HG03025 (cell line): Measurements from ENCODE around the gene SH3RF3.

Source experiments
- ATAC-seq: cut with Tn5 transposase; IDR thresholded peaks from one replicate; pipeline ENCODE4 v1.9.1; 2021; ENCODE audit warnings: mild to moderate bottlenecking, moderate library complexity; ENCODE audit not compliant: unreplicated experiment, low FRiP score

Gene SH3RF3

DNA sequence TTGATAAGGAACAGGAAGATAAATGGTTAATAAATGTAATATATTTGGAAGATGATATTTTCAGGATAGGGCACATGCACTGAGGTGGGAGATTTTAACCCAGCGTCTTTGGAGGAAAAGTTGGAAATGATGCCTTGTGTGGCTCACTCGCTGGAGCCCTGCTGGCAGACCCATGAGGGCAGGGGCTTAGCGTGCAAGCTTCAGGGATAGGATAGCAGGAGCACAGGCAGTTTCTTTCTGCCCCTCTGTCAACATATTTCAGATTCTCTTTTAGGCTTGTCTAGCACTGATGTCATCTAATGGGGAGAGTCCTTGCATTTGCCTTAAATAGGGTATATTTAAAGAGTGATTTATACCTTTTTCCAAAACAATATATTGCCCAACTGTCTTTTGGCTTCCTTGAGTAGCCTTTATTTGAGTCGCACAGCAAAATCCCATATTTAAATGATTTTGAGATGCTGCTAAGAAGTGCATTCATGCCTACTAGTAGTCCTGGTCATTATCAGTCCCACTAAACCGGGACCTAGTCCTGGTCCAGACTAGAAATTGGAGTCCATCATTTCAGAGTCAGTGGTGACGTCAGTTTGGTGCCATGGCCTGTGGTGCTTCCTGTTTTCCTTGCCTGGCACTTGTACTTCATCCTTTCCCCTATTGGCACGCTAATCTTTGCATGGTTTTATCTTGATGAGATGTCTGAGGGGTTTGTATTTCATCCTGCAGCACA, 45.8 kb downstream of the SH3RF3 start:
- no peak for ATAC-seq

GRCh38 chr2:109175350-109175678, 46.3 kb downstream of the SH3RF3 start:
- no peak for ATAC-seq

- no peak for ATAC-seq
These were observed 47.9 kb downstream of the SH3RF3 start for GRCh38 chr2:109176928-109177327.

DNA sequence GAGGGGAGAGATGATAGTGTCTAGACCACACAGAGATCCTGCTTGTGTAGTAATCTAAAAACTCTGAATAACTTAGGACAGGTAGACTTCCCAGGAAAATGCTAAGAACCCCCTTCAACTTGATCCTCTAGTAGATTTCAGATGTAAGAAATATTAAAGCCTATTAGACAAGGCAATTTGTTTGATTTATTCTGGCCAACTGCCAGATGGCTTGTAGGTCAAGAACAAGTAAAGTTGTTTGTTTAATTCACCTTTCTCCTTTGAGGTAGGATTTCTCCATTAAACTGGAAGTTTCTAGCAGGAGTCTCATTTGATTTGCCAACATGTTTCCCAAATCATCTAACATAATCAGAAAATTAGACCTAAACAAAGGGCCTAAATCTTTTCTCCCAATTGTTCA, 48.6 kb downstream of the SH3RF3 start:
- no peak for ATAC-seq

GRCh38 chr2:109178968-109179367, 50.0 kb downstream of the SH3RF3 start:
- ATAC-seq, result no peak

GRCh38 chr2:109180786-109181185, 51.8 kb downstream of the SH3RF3 start:
- no peak for ATAC-seq

- ATAC-seq, result no peak
These were observed 53.4 kb downstream of the SH3RF3 start for GRCh38 chr2:109182426-109182825.

DNA sequence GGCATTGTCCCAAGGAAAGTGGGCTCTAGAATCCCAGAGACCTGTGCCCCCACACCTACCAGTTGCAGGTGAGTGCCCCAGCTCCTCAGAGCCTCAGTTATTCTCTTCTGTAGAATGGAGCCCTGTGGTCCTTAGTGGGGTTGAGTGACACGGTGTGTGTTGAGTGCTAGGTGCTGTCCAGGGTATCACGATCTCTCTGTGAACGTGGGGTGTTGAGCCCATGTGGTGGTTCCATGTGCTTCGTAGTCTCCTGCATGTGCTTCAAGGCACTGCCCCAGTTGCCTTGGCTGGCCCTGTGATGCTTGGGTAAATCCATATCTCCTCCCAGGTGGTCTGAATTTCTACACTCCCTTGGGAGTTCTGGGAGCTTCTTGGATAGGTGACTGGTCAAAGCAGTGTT, 54.9 kb downstream of the SH3RF3 start:
- no peak for ATAC-seq

- no peak for ATAC-seq
These were observed 55.4 kb downstream of the SH3RF3 start for GRCh38 chr2:109184368-109184767.

GRCh38 chr2:109185338-109185737, 56.3 kb downstream of the SH3RF3 start:
- no peak for ATAC-seq

- ATAC-seq, result no peak
These were observed 57.0 kb downstream of the SH3RF3 start for GRCh38 chr2:109185821-109186570.

DNA sequence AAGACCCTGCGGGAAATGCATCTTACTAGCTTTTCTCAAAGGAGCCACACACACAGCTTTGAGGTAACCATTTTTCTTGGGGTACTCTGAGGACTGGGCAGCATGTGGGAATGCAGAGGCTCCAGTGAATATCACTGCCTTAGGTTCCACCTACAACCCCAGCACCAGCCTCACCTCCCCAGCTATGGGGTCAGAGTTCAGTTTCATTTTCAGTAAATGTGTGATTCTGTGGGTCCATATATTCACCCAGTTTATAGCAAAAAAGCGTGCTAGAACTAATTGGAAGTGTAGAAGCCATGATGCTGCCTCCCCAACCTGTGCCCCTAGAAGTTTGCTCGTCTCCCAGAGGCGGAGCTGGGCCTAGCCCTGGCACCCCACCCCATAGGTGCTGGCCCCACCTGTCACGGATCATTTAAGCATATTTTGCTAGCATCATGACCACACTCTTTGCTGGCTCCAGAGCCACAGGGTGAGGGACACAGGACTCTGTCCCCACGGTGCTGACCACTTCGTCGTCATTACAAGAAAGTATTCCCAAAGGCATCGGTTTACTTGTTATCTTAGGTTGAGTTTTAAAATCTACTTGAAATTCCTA, 57.7 kb downstream of the SH3RF3 start:
- ATAC-seq, result no peak

GRCh38 chr2:109187711-109188495, 58.9 kb downstream of the SH3RF3 start:
- ATAC-seq, result no peak

DNA sequence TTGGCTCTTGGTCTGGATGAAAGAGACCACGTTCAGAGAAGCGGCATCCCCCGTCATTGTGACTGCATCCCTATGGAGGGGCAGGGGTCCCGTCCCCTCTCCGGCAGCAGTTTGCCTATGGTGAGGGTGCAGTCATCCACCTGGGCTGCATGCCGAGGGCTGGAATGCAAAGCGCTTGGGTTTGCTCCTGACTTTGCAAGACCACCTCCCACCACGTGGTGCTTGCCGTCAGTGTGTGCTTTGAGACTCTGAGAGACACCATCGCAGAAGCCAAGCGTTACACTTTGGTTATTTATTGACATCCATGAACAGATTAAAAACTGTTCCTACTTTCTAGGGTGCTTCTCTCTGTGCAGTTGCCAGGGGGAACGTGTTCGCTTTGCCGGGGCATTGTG, 59.5 kb downstream of the SH3RF3 start:
- ATAC-seq, result no peak

DNA sequence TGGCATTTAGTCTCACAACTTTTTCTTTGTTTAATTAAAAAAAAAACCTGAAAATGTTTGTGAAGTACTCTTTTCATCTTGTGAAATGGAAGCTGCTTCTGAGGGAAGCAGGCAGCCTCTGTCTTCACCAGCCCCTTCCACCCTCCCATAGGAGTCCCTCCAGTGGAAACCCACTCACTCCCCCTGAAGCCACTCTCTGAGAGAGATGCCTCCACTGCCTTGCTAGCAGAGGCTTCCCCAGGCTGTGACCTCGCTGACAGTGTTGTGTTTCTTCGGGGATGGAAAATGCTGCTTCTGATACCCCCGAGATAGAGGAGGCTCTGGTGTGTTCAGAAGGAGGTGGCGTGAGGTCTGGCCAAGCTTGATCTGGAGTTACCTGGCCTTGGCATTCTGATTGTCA, 59.9 kb downstream of the SH3RF3 start:
- ATAC-seq, result no peak

DNA sequence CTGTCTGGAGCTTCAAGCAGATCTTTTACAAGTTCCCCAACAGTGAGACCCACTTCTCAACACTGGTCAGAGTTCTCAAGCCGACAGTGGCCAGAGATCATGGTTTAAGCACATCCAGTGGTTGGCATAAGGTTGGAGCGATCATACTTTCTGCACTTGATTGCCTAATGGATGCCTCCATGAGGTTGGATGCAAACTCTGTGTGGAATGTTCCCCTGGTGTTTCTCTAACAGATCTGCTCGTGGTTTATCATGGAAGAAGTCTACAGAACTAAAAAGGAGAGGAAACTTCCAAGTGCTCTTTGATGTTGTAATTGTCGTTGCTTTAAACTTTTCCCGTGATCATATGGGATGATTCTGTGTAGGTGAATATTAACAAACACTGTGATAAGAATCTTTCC, 60.7 kb downstream of the SH3RF3 start:
- no peak for ATAC-seq

DNA sequence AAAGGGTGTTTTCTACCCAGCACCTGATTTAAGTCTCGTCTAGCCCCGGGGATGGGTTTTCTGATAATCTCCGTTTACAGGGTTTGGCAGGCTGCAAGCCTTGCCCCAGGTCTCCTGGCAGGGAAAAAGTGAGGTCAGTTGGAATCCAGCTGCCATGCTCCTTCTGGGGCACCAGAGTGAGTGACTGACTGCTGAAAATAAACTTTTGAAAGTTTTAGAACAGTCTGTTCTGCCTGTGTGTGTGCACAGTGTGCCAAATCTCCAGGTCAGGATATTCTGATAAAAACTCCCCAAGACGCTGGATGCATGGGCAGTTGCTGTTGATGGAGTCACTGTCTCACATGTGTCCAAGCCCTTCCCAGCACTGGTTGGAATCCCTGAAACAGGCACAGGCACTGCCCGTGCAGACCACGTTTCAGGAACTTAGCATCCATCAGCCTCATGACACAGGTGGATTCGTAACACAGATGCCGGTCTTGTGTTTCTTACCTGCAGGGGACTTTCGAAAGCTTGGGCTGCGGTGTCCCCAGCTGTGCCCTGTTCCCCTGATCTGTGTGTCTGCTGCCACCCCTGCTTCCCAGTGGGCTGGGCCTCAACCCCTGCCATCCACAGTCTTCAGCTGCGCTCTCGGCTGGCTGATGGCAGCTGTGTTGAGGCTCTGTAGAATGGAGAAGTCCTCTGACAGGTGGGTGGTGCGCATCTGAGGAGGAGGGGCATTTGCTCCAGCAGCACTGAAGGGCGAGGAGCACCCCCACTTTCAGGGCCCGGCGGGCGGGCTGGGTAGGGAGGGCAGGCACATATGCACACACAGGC, 65.0 kb downstream of the SH3RF3 start:
- ATAC-seq, result no peak

- no peak for ATAC-seq
These were observed 65.6 kb downstream of the SH3RF3 start for GRCh38 chr2:109194620-109194937.

- no peak for ATAC-seq
These were observed 66.4 kb downstream of the SH3RF3 start for GRCh38 chr2:109195193-109196045.
